SU-DHL-6 (cell line): Measurements from ENCODE around the gene STYXL1.

ENCODE experiments used
- H2AFZ ChIP-seq: fragments of 200-600 bp; sonication (generic); 2 replicates; pipeline ENCODE4 v1.6.1; 2014; ENCODE audit warnings: low read depth, mild to moderate bottlenecking, moderate library complexity, mixed read lengths, antibody characterized with exemption, low read length; ENCODE audit not compliant: severe bottlenecking
- H3F3A ChIP-seq: fragments of 200-600 bp; shearing (Covaris generic); 2 replicates; pipeline ENCODE4 v1.6.0; 2016; ENCODE audit warnings: antibody characterized with exemption, mild to moderate bottlenecking; ENCODE audit not compliant: insufficient read depth
- H3K27ac ChIP-seq: fragments of 200-600 bp; sonication (generic); 2 replicates; pipeline ENCODE4 v1.5.1; 2016; ENCODE audit warnings: low read depth, mild to moderate bottlenecking, low read length, moderate library complexity, mixed read lengths
- H3K27me3 ChIP-seq: fragments of 200-600 bp; sonication (generic), shearing (Covaris generic); 2 replicates; pipeline ENCODE4 v1.6.0; 2014; ENCODE audit warnings: mild to moderate bottlenecking, low read length
- H3K36me3 ChIP-seq: fragments of 200-600 bp; sonication (generic); 2 replicates; pipeline ENCODE4 v1.6.1; 2014; ENCODE audit warnings: mild to moderate bottlenecking, low read length, mixed read lengths
- H3K4me2 ChIP-seq: fragments of 300-600, 200-600 bp; shearing (Covaris generic), sonication (generic); 2 replicates; pipeline ENCODE4 v1.6.0; 2014; ENCODE audit warnings: low read length, low read depth, mild to moderate bottlenecking; ENCODE audit not compliant: poor library complexity, severe bottlenecking
- H3K4me3 ChIP-seq: fragments of 200-600 bp; sonication (generic); 2 replicates; pipeline ENCODE4 v1.5.1; 2014; ENCODE audit warnings: antibody characterized with exemption, low read length, mild to moderate bottlenecking, mixed read lengths; ENCODE audit not compliant: insufficient read depth, poor library complexity, severe bottlenecking
- H3K79me2 ChIP-seq: fragments of 200-600 bp; sonication (generic); 2 replicates; pipeline ENCODE4 v1.6.1; 2014; ENCODE audit warnings: mild to moderate bottlenecking, low read length, moderate library complexity; ENCODE audit not compliant: insufficient read depth
- H3K9ac ChIP-seq: fragments of 200-600 bp; sonication (generic); 2 replicates; pipeline ENCODE4 v1.7.0; 2014; ENCODE audit warnings: mild to moderate bottlenecking, low read length
- H3K9me2 ChIP-seq: fragments of 200-600 bp; sonication (generic); replicated peaks from 2 replicates; pipeline ENCODE4 v1.6.1; 2014; ENCODE audit warnings: low read length; ENCODE audit not compliant: insufficient read depth
- H3K9me3 ChIP-seq: fragments of 200-600 bp; sonication (generic); 2 replicates; pipeline ENCODE4 v1.6.1; 2014; ENCODE audit warnings: low read length, mixed read lengths; ENCODE audit not compliant: insufficient read depth
- H4K20me1 ChIP-seq: fragments of 200-600 bp; sonication (generic); 2 replicates; pipeline ENCODE4 v1.6.1; 2014; ENCODE audit warnings: low read depth, mild to moderate bottlenecking, antibody characterized with exemption, low read length, moderate library complexity, mixed read lengths
- CTCF ChIP-seq: fragments of 200-600 bp; sonication (generic); IDR thresholded peaks from one replicate; pipeline ENCODE4 v1.5.1; 2017; ENCODE audit warnings: antibody characterized with exemption, mild to moderate bottlenecking, low read length, moderate library complexity; ENCODE audit not compliant: insufficient read depth, poor library complexity, severe bottlenecking
- EZH2phosphoT487 ChIP-seq: fragments of 200-600 bp; sonication (generic), shearing (Covaris generic); conservative IDR thresholded peaks from 2 replicates; pipeline ENCODE4 v1.6.1; 2018; ENCODE audit warnings: mild to moderate bottlenecking, antibody characterized with exemption, low read length, moderate library complexity, mixed read lengths

The STYXL1 gene

GRCh38 chr7:76050545-76050944 is 2.7 kb upstream of the STYXL1 start:
- Histone ChIP-seq H3F3A (no peaks in the 10 kb centered on the region), H3K9me3 (no peaks in the 10 kb centered on the region), H3K79me2 (peaks cover 96% of the 10 kb centered on the region), H3K36me3 (no peaks in the 10 kb centered on the region), H3K27ac (no peak overlapping the region), H3K9ac (no peak overlapping the region), H3K4me3 (no peak overlapping the region), H4K20me1 (peaks cover 6% of the 10 kb centered on the region; the same call in 1 of the 2 replicates), H3K9me2 (no peaks in the 10 kb centered on the region), H2AFZ (no peak overlapping the region), H3K27me3 (no peaks in the 10 kb centered on the region), H3K4me2 (no peak overlapping the region)
- TF ChIP-seq EZH2phosphoT487 (no peak), CTCF (no peak)

GRCh38 chr7:76049295-76049694 is 1.5 kb upstream of the STYXL1 start:
- H3K9me2 ChIP-seq: no peaks in the 10 kb centered on the region
- peaks cover 97% of the 10 kb centered on the region for H3K79me2 ChIP-seq
- no peak overlapping the region for H2AFZ ChIP-seq
- H3K27me3 ChIP-seq: no peaks in the 10 kb centered on the region
- H3K9ac ChIP-seq: peak overlapping the region; percentile 97
- peak overlapping the region; percentile 69 for H3K4me2 ChIP-seq
- no peaks in the 10 kb centered on the region for H3F3A ChIP-seq
- no peak overlapping the region for H3K27ac ChIP-seq
- H3K4me3 ChIP-seq: peak overlapping the region; percentile 92
- H3K36me3 ChIP-seq: no peaks in the 10 kb centered on the region
- no peaks in the 10 kb centered on the region for H3K9me3 ChIP-seq
- no peak for TF ChIP-seq CTCF
- no peak for TF ChIP-seq EZH2phosphoT487
- peaks cover 6% of the 10 kb centered on the region; the same call in 1 of the 2 replicates for H4K20me1 ChIP-seq

GRCh38 chr7:76048668-76048988 is 828 bp upstream of the STYXL1 start:
- Histone ChIP-seq H3K4me2 (peak overlapping the region; percentile 69), H4K20me1 (peaks cover 6% of the 10 kb centered on the region; the same call in 1 of the 2 replicates), H2AFZ (peak overlapping the region; percentile 87), H3K4me3 (peak overlapping the region; percentile 92), H3K36me3 (no peaks in the 10 kb centered on the region), H3F3A (no peaks in the 10 kb centered on the region), H3K9ac (peak overlapping the region; percentile 97), H3K9me3 (no peaks in the 10 kb centered on the region), H3K27ac (peak overlapping the region; percentile 65), H3K27me3 (no peaks in the 10 kb centered on the region), H3K9me2 (no peaks in the 10 kb centered on the region), H3K79me2 (peaks cover 96% of the 10 kb centered on the region)
- TF ChIP-seq CTCF: no peak
- no peak for TF ChIP-seq EZH2phosphoT487
